H1 (cell line): ENCODE results near the gene SLC15A3.

Experiments
- GABPA ChIP-seq: IDR thresholded peaks from 2 replicates; pipeline ENCODE4 v1.6.1; 2011; ENCODE audit warnings: mild to moderate bottlenecking, low read length, moderate library complexity, borderline replicate concordance; ENCODE audit not compliant: insufficient read depth
- SAP30 ChIP-seq: fragments of 300-600 bp; sonication (generic); IDR thresholded peaks from 2 replicates; pipeline ENCODE4 v1.7.1; 2012; ENCODE audit warnings: low read length, moderate library complexity, mild to moderate bottlenecking, inconsistent platforms; ENCODE audit not compliant: insufficient read depth, insufficient replicate concordance
- TEAD4 ChIP-seq: IDR thresholded peaks from 2 replicates; pipeline ENCODE4 v1.6.1; 2012; ENCODE audit warnings: low read depth, low read length, inconsistent platforms, mixed read lengths

- TF ChIP-seq SAP30, result no peak
- TF ChIP-seq GABPA, result no peak
- no peak for TF ChIP-seq TEAD4
Observed at GRCh38 chr11:60941371-60942119, 10.4 kb downstream of the SLC15A3 start.
